Activated CD4-positive, alpha-beta T cell treated with anti-CD3 and anti-CD28 coated beads, Interleukin-2, amount 50 U/mL, for 1 hour (primary cell): ENCODE results near the gene MAGEB1.

Experiments
- DNase-seq: peaks from one replicate; pipeline ENCODE4 v3.0.0-alpha.2; 2020

Gene MAGEB1, protein sequence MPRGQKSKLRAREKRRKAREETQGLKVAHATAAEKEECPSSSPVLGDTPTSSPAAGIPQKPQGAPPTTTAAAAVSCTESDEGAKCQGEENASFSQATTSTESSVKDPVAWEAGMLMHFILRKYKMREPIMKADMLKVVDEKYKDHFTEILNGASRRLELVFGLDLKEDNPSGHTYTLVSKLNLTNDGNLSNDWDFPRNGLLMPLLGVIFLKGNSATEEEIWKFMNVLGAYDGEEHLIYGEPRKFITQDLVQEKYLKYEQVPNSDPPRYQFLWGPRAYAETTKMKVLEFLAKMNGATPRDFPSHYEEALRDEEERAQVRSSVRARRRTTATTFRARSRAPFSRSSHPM

GRCh38 chrX:30246769-30247489 lies at the start of gene MAGEB1:
TSS of gene MAGEB1 (plus strand) at chrX:30247146. CDS start at chrX:30250494, 3,348 bp downstream.
- DNase-seq = no peak

GRCh38 chrX:30212172-30212571 lies 34.8 kb upstream of the MAGEB1 start:
- DNase-seq = no peak

DNA sequence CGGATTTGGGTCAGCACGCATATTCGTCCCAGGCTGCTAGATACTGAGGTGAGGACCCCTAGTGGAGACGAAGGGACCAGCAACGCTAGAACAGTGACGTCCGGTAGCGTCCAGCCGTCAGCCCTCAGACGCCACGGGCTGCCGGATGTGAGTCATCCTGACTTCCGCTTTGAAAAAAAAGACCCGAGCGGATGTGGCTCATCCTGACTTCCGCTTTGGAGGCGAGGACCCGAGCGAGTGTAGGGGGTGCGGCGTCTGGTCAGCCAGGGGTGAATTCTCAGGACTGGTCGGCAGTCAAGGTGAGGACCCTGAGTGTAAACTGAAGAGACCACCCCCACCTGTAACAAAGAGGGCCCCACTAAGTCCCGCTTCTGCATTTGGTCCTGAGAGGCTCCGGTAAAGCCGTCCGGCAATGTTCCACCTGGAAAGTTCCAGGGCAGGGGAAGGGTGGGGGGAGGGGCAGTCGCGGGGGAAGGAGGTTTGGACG lies 31.5 kb upstream of the MAGEB1 start, which contains the start of gene MAGEB2:
Gene MAGEB2, plus strand, starts transcription at position 207 of the 487 bp plus-strand sequence. CDS start 3,018 bp downstream, outside the sequence.
- no peak for DNase-seq

DNA sequence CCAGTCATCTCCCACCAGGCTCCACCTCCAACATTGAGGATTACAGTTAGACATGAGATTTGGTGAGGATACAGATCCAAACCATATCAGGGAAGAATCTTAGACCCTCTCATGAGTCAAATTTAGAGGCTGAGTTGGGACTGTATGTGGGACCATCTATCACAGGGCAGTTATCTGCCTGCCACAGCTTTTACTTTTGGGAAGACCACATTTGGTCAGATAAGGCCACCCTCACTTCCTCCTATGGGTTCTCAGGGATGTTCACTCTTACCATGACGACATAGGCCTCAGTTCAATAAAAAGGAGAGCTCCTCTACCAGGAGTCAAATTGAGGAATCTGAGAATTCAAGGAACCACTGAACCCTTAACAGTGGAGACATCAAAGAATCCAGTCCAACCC lies 29.5 kb upstream of the MAGEB1 start:
- DNase-seq = no peak

- DNase-seq = no peak
Observed at GRCh38 chrX:30219372-30219771, 27.6 kb upstream of the MAGEB1 start.

DNA sequence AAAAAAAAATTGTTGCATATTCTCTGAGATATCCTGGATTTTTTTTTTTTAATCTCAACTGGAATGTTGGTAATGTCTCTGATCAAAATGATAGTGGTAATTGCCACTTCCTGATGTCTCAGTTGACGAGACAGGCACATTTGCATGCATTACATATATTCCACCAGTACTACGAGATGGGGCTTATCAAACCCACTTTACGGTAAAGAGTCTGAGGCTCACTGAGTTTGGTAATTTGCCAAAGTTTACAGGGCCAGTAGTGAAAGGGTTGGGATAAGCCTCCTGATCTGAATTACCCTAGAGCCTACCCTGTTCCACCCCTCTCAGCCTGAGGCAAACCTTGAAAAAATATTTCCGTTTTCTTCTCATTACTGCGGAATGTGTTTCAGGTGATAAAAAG lies 26.3 kb upstream of the MAGEB1 start:
- no peak for DNase-seq

- DNase-seq = no peak
Observed at GRCh38 chrX:30224536-30224935, 22.4 kb upstream of the MAGEB1 start.

DNA sequence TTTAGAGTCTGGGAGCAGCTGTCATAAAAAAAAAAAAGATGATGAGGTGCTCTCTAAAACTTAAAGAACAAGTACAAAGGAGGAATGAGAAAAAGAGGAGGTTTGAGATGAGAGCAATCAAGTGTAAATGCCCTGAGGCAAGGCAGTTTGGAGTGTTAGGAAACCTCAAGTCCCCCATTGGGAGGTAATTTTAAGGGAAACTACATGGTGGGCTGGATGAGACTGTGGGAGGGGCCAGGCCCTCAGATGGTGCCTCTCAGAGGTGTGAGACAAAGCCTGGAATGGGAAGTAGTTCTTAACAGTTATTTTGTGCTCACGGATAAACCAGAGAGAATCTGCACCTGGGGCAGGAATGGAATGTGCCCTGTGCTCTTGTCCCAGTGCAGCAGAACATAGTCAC lies 18.4 kb upstream of the MAGEB1 start:
- DNase-seq = no peak

GRCh38 chrX:30230395-30230794 lies 16.6 kb upstream of the MAGEB1 start, which contains the start of gene MAGEB3:
TSS of gene MAGEB3 (plus strand) at chrX:30230657. CDS start at chrX:30235925, 5,268 bp downstream.
- DNase-seq = no peak

GRCh38 chrX:30241724-30242415 lies 5.1 kb upstream of the MAGEB1 start, which contains the start of gene MAGEB4:
TSS of gene MAGEB4 (plus strand) at chrX:30242000. CDS start at chrX:30242136, 136 bp downstream.
- no peak for DNase-seq

DNA sequence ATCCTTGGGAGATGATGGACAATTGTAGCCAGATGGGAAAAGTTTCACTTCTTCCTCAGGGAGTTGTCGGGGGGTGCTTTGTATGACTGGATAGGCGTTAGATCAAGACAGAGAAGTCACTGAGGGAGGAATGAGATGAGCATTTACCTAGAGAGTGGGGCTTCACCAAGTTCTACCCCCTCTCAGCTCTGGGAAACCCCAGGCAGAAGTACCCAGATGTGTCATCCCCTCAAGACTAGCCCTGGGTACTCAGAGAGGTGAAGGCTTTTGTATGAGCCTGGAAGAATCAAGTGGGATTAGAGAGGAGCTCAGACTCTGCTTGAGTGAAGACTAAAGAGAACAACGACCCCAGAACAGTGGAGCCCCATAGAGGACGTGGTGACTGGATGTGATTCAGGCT lies 1.9 kb downstream of the MAGEB1 start:
- no peak for DNase-seq

DNA sequence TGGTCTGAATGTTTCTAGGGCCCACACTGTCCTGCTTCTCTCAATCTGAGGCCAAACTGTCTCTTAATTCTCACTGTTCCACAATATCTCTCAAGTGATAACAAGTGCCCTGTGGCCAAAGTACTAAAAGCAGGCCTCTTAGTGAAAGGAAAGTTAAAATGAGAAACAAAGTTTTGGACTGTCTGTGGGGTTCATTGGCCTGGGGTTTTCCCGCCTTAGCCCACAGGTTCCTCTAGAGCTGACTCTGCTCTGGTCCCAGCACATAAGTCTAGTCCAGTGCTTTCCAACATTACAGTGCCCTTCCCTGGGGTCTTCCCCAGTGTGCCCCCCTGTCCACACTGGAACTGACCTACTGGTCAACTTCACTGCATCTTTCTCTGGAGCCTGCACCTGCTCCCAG lies 6.3 kb downstream of the MAGEB1 start:
- DNase-seq = no peak

DNA sequence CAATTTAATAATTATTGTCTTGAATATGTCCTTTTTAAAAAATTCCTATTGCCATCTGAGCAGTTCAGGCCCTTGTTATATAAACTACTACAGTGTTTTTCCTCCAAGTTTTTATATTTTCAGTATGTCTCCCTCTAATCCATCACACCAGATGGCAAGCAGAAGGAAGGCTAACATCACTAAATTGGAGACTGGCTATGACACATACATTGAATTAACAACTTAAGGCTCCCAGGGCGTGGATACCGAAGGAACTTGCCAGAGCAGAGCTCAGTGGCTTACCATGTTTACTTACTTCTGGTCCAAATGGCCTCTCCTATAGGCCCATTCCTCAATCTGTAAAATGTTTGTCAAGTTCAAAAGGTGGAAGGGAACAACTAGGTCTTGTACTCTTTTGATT lies 13.0 kb downstream of the MAGEB1 start:
- no peak for DNase-seq

GRCh38 chrX:30261012-30261411 lies 14.1 kb downstream of the MAGEB1 start:
- no peak for DNase-seq

DNA sequence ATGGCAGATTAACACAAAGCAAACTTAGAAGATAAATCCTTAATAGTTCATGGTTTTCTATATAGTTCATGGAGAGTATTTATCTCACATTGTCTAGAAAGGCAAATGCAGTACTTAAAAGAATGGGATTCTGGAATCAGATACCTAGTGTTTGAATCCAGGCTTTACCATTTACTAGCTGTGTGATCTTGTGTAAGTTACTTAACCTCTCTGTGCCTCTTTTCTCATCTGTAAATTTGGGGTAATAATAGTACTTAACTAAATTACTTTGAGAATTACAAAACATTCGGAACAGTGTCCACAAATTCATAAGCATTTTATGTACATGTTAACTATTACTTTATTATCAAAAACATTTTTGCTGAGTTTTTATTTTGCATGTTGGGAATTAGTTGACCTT lies 15.8 kb downstream of the MAGEB1 start:
- DNase-seq = no peak

- DNase-seq = no peak
Observed at GRCh38 chrX:30270639-30271038, 23.7 kb downstream of the MAGEB1 start.

DNA sequence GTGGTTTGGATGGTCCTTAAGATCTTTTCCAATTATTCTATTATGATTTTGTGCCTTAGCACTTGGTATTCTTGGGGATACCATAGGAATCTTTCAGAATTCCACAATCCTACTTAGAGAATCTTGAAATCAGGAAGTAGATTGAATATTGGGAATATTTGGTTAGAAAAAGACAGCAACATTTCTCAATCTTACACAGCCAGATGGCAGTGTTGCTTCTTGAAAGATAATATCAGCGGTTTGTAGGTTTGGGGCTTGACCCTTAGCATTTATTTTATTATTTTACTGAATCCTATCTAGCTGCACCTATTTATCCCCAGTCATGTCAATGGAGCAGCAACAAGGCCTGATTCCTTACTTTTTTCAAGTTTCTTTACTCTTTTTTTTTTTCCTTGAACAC lies 28.6 kb downstream of the MAGEB1 start:
- no peak for DNase-seq

GRCh38 chrX:30278365-30278764 lies 31.4 kb downstream of the MAGEB1 start:
- DNase-seq = no peak

- no peak for DNase-seq
Observed at GRCh38 chrX:30280428-30280827, 33.5 kb downstream of the MAGEB1 start.

DNA sequence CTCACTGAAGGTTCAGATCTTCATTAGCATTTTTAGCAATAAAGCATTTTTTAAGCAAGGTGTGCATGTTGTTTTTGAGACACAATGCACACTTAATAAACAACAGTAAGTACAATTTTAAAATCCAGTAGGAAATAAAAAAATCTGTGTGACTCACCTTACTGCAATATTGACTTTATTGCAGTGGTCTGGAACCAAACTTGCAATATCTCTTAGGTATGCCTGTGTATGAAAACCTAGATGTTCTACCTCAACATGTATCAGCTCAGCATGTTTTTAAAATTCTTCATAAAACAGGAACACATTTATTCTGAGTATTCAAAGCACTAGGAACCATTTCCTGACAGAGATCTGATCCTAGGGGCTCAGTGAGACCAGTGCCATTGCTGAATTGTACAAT lies 35.6 kb downstream of the MAGEB1 start:
- DNase-seq = no peak

DNA sequence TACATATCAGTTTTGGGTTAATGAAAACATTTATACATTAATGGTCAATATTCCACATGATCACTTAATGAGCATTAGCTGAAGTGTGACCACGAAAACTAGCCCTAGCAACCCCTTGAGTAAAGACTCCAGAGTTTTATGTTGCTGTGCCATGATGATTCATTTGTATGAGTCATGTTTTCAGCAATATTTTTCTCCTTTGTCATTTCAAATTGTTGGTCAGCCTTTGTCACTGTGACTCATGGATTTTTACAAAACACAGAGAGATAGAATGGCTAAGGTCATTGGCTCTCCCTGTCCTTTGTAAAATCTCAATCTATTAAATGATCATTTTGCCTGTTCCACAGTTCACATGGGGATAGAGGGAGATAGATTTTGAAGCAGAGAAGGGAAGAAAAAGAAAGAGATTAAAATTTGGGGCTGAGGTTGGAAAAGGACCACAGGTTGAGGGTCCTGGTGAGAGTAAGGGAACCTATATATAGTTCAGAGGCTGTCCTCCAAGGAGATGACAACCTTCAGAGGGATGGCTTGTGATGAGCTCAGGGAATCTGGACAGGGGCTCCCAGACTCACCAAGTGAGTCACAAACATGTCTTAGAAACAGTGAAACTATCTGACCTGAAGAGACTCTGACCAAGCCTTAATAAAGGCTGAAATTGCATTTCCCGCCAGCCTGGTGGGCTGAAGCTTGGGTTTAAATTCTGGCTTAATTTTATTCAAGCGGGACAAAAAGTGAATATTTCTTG lies 36.7 kb downstream of the MAGEB1 start:
- DNase-seq = no peak

DNA sequence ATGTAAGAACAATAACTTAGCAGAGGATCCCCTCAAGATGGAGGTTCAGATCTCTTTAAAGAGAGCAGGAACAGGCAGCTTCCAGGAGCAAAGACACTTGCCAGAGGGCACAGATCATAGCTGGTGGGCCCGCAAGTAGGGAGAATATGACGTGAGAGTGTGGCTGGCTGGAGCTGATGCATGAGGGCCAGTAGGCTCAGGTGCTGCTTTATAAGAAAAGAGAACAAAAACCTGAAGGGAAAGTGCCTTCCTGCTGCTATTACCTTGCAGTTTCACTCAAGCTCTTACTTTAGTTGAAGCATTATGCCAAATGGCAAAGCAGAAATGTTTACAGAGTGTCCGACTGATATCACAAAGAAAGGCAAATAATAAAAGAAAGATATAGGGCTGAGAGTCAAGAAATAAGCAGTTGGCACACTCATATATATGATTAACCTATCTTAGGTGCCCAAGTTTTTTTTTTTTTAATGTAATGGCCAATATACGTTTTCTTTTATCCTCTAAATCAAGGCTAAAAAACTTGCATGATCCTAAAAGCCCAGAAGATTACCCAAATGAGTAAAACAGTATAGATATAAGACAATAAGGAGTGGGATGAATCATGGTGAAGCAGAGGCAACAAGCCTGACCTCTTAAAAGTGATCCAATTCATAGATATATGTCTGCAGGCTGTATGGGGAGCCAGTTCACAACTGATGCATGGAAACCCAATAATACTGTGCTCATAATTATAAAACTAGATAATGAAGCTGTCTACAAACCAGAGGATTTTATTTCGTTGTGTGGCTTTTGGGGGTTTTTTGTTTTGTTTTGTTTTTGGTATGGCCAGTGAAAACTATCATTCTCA lies 49.7 kb downstream of the MAGEB1 start:
- DNase-seq = no peak
